C4-2B (cell line): Measurements from ENCODE around the gene ASAP2.

ENCODE experiments used
- H3K27ac ChIP-seq: fragments of 450-650 bp; 2 replicates; pipeline ENCODE4 v1.5.1; 2017
- CTCF ChIP-seq: fragments of 450-650 bp; conservative IDR thresholded peaks from 2 replicates; pipeline ENCODE4 v1.5.1; 2017; ENCODE audit warnings: mild to moderate bottlenecking
- ZFX ChIP-seq: fragments of 450-650 bp; IDR thresholded peaks from 2 replicates; pipeline ENCODE4 v1.6.1; 2017

The ASAP2 gene

DNA sequence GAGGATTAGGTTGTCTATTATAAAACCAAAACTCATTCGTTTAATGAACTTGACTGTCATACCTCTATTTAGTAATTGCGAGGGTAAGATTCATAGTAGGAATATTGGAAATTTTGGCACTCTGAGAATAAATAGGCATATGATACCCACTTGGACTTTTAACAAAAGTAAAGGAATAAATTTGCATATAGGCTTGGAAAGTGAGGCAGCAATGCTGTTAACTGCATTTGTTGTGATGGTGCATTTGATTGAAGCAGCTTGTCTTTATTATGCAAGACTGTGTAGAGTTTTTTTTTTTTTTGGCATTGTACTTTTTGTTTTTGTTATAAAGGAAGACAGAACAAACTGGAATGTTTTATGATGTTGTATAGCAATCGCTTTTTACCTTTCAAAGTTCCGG, 197.8 kb downstream of the ASAP2 start:
- H3K27ac ChIP-seq: no peak overlapping the region
- no peak for TF ChIP-seq ZFX
- no peak for TF ChIP-seq CTCF

GRCh38 chr2:9405636-9406035, 199.0 kb downstream of the ASAP2 start:
- no peak overlapping the region for H3K27ac ChIP-seq
- TF ChIP-seq CTCF (no peak), ZFX (no peak)

DNA sequence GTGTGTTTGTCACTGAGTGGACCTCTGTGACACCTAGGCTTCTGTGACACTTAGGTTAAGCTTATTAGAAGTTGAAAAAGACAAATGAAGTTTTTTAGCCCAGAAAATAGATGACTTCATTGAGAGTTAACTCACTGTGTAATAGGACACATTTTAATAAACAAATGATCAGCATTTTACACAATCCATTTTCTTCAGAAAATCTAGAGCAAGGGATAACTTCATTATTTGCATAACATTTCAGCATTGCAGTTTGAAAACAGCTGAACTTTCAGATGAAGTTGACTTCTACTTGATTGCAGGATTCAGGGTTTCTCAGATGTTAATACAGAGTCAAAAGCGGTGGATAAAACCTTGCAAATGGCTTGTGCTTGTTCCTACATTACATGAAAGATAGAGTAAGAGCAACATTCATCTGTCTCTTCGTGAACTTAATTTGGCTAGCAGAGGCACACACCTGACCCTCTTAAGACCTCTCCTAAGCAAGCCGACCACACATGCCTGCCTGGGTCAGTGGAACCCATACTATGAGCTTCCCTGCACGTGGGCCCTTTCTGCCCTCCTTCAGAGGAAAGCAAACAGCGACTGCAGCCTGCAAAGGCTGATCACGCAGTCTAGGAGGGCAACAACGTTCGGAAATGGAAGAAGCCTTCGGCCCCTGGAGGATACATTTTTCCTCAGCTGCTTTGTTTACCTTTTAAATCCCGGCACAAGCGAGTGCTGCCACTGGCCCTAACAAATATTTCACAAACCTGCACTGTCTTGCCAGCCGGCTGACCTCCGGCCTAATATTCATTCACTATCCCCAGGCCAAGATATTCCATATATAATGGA, 200.1 kb downstream of the ASAP2 start:
- H3K27ac ChIP-seq: no peak overlapping the region
- TF ChIP-seq CTCF: no peak
- TF ChIP-seq ZFX: no peak

DNA sequence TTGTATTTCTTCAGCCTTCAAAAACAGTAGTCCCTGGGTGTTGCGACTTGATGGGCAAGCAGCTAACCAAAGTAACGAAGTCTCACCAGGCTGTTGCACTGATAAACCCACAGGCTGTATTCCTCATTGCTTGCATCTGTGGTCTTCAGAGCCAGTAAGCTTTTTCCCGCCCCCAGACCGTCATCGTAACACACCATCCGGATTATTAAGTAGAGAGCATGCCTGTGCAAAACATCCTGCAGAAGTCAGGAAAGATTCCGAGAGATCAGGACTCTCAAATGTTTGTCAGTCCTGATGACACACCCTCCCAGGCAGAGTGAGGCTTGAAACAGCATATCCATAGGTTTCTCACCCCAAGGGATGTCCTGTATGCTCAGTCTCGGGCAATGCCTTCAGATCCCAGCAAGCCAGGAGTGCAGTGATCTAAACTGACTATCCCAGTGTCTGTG, 200.8 kb downstream of the ASAP2 start:
- no peak overlapping the region for H3K27ac ChIP-seq

DNA sequence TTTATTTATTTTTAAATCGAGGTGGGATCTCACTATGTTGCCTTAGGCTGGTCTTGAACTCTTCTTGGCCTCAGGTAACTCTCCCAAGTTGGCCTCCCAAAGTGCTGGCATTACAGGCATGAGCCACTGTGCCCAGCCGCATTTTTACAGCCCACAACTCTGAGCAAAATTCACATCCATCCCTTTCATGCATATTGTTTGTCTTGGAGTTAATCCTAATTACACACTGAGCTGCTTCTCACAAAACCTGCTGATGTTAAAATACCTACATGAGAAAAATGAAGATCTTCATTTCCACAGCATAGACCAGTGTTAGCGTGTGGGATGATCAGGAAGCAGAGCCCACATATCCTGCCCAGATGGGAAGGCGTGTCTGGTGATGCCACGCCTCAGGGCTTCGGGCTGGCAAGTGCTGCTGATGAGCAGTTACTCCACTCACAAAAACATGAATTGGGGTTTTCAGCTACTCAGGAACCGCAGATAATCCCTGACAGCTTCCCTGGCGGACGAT, 202.1 kb downstream of the ASAP2 start:
- TF ChIP-seq CTCF: no peak
- no peak for TF ChIP-seq ZFX
- peak overlapping the region; percentile 66 for H3K27ac ChIP-seq

More for the DNA sequence above, 200.8 kb downstream of the ASAP2 start:
- TF ChIP-seq CTCF: no peak
- TF ChIP-seq ZFX: no peak

DNA sequence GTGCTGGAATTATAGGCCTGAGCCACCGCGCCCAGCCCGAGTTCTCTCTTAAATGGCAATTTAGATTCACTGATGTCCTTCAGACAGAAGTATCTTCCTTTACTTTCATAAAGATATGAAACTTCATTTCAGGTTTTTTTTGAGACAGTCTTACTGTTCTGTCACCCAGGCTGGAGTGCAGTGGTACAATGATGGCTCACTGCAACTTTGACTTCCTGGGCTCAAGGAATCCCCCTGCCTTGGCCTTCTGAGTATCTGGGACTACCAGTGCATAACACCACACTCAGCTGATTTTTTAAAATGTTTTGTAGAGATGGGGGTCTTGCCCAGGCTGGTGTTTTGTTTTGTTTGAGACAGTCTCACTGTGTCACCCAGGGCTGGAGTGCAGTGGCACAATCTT, 203.5 kb downstream of the ASAP2 start:
- H3K27ac ChIP-seq: no peak overlapping the region

More for the DNA sequence above, 203.5 kb downstream of the ASAP2 start:
- TF ChIP-seq CTCF: no peak
- TF ChIP-seq ZFX: no peak
